Measurements from ENCODE around the gene MEGF10.

MEGF10 gene

GRCh38 chr5:127411381-127411780, 120.8 kb downstream of the MEGF10 start:
- no peak for DNase-seq (ENCODE audit: low read depth in 2 of 2)

- DNase-seq (ENCODE audit: low read depth in 2 of 2): no peak
Measured at GRCh38 chr5:127412698-127413097, 122.1 kb downstream of the MEGF10 start.

GRCh38 chr5:127415034-127415433, 124.4 kb downstream of the MEGF10 start:
- DNase-seq (ENCODE audit: low read depth in 2 of 2): no peak

GRCh38 chr5:127416906-127417305, 126.3 kb downstream of the MEGF10 start:
- DNase-seq (ENCODE audit: low read depth in 2 of 2): no peak

GRCh38 chr5:127417528-127417927, 126.9 kb downstream of the MEGF10 start:
- no peak for DNase-seq (ENCODE audit: low read depth in 2 of 2)

GRCh38 chr5:127418367-127418766, 127.8 kb downstream of the MEGF10 start:
- no peak for DNase-seq (ENCODE audit: low read depth in 2 of 2)

GRCh38 chr5:127418974-127419682, 128.5 kb downstream of the MEGF10 start:
- no peak for DNase-seq (ENCODE audit: low read depth in 2 of 2)

GRCh38 chr5:127419683-127420257, 129.2 kb downstream of the MEGF10 start:
- no peak for DNase-seq (ENCODE audit: low read depth in 2 of 2)

GRCh38 chr5:127420758-127421157, 130.2 kb downstream of the MEGF10 start:
- DNase-seq (ENCODE audit: low read depth in 2 of 2): no peak

GRCh38 chr5:127421471-127421870, 130.9 kb downstream of the MEGF10 start:
- no peak for DNase-seq (ENCODE audit: low read depth in 2 of 2)

- DNase-seq (ENCODE audit: low read depth in 2 of 2): no peak
Measured at GRCh38 chr5:127423173-127423798, 132.7 kb downstream of the MEGF10 start.

GRCh38 chr5:127425037-127425436, 134.4 kb downstream of the MEGF10 start:
- no peak for DNase-seq (ENCODE audit: low read depth in 2 of 2)

GRCh38 chr5:127425868-127426267, 135.3 kb downstream of the MEGF10 start:
- no peak for DNase-seq (ENCODE audit: low read depth in 2 of 2)

- no peak for DNase-seq (ENCODE audit: low read depth in 2 of 2)
Measured at GRCh38 chr5:127426661-127427060, 136.1 kb downstream of the MEGF10 start.

GRCh38 chr5:127428276-127428675, 137.7 kb downstream of the MEGF10 start:
- DNase-seq (ENCODE audit: low read depth in 2 of 2): no peak

- DNase-seq (ENCODE audit: low read depth in 2 of 2): no peak
Measured at GRCh38 chr5:127428748-127429147, 138.2 kb downstream of the MEGF10 start.

- DNase-seq (ENCODE audit: low read depth in 2 of 2): no peak
Measured at GRCh38 chr5:127429928-127430327, 139.3 kb downstream of the MEGF10 start.

GRCh38 chr5:127430627-127431026, 140.0 kb downstream of the MEGF10 start:
- no peak for DNase-seq (ENCODE audit: low read depth in 2 of 2)

GRCh38 chr5:127431977-127432585, 141.5 kb downstream of the MEGF10 start:
- no peak for DNase-seq (ENCODE audit: low read depth in 2 of 2)

GRCh38 chr5:127433526-127433925, 142.9 kb downstream of the MEGF10 start:
- no peak for DNase-seq (ENCODE audit: low read depth in 2 of 2)

GRCh38 chr5:127434588-127434987, 144.0 kb downstream of the MEGF10 start:
- no peak for DNase-seq (ENCODE audit: low read depth in 2 of 2)

- DNase-seq (ENCODE audit: low read depth in 2 of 2): no peak
Measured at GRCh38 chr5:127435821-127436220, 145.2 kb downstream of the MEGF10 start.

GRCh38 chr5:127439644-127440043, 149.0 kb downstream of the MEGF10 start:
- DNase-seq (ENCODE audit: low read depth in 2 of 2): no peak
